Suprapubic skin (tissue), 4 donors: Measurements from ENCODE around the gene RCBTB2. TPM values are rescaled to one million over a fixed set of nuclear protein-coding genes. Genes with fewer than 3 reads are reported as not detected.

Source experiments
- DNase-seq, 2 donors: peaks; one replicate each; pipeline ENCODE4 v3.0.0-alpha.2; 2019; ENCODE audit warnings: low spot score in 2 of 2
- H3K27ac ChIP-seq: fragments of 200-600 bp; sonication (generic); one replicate; pipeline ENCODE4 v1.5.1; 2019
- H3K27me3 ChIP-seq: fragments of 200-600 bp; sonication (generic); one replicate; pipeline ENCODE4 v1.5.1; 2019
- H3K36me3 ChIP-seq: fragments of 200-600 bp; sonication (generic); one replicate; pipeline ENCODE4 v1.5.1; 2019
- H3K4me1 ChIP-seq: fragments of 200-600 bp; sonication (generic); one replicate; pipeline ENCODE4 v1.5.1; 2019
- H3K4me3 ChIP-seq: fragments of 200-600 bp; sonication (generic); one replicate; pipeline ENCODE4 v1.5.1; 2019; ENCODE audit warnings: mild to moderate bottlenecking
- H3K9me3 ChIP-seq: fragments of 200-600 bp; sonication (generic); one replicate; pipeline ENCODE4 v1.5.1; 2019
- EP300 ChIP-seq: sonication (generic); formaldehyde crosslinking; IDR thresholded peaks from one replicate; pipeline ENCODE4 v1.6.1; 2017; ENCODE audit warnings: antibody characterized with exemption
- POLR2A ChIP-seq, 2 donors: fragments of 450-650 bp; IDR thresholded peaks; one replicate each; pipeline ENCODE4 v1.6.1; 2017; ENCODE audit warnings: antibody characterized with exemption in 2 of 2, mild to moderate bottlenecking in 2 of 2, moderate library complexity in 2 of 2
- POLR2AphosphoS5 ChIP-seq, 3 donors: sonication (generic); formaldehyde crosslinking; IDR thresholded peaks; one replicate each; pipeline ENCODE4 v1.6.1; 2017; ENCODE audit warnings: antibody characterized with exemption in 3 of 3
- WGBS: methylation state at CpG from one replicate; pipeline ENCODE4 v1.1.5; 2018; 5-methylcytosine and 5-hydroxymethylcytosine counted together
- total RNA-seq, 4 donors: library from RNA; depleted of rRNA; stranded (reverse); fragments of >200 nt; gene quantifications; one replicate each; pipeline ENCODE4 v1.1.0, GENCODE V29; 2016
- TF ChIP-seq, protein P1 (sequence below), 2 donors: fragments of 200-600 bp in 1 of 2; fragments of 450-650 bp in 1 of 2; sonication (generic) in 1 of 2; IDR thresholded peaks; one replicate each; pipeline ENCODE4 v1.5.1; 2016 to 2019; ENCODE audit warnings: antibody characterized with exemption in 2 of 2, mild to moderate bottlenecking in 1 of 2, moderate library complexity in 1 of 2

Gene RCBTB2
- total RNA-seq, 4 donors from 2014 or later, result 2.9 to 5.8 (median 4.4) TPM

DNA sequence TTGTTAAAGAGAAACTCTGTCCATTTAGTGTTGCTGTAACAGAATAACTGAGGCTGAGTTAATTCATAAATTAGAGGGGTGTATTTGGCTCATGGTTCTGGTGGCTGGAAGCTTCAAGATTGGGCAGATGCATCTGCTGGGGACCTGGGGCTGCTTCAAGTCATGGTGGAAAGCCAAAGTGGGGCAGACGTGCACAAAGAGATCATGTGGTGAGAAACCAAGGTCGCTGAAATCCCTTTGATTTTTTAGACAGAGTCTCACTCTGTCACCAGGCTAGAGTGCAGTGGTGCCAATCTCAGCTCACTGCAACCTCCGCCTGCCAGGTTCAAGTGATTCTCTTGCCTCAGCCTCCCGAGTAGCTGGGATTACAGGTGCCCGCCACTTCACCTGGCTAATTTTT, 46.0 kb downstream of the RCBTB2 start:
- 89% methylated on average over 5 of the region's 5 CpGs for WGBS
- H3K27ac ChIP-seq, result no peak overlapping the region

DNA sequence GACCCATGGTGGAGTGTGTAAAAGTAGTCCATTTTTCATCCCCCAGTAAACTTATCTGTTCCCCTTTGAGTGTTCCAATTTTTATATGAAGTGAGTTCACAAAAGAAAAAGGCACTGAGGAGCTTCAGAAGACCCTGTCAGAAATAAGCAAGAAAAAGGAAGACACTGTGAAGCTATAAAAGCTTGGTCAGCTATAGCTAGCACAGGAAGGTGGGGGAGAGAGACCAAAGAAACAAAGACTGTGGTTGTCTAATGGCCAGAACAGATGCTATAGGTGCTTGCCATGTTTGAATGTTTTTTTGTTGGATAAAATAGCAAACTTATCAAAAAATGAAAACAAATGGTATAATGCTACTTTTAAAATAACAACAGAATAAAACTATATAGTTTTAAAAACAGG, 46.5 kb downstream of the RCBTB2 start:
- no peak for DNase-seq
- no peaks in the 10 kb centered on the region for H3K9me3 ChIP-seq
- peaks cover 11% of the 10 kb centered on the region for H3K4me1 ChIP-seq
- H3K36me3 ChIP-seq, result no peaks in the 10 kb centered on the region
- H3K4me3 ChIP-seq, result no peak overlapping the region
- no peaks in the 10 kb centered on the region for H3K27me3 ChIP-seq
- no peak for TF ChIP-seq EP300
- TF ChIP-seq POLR2AphosphoS5 (IDR thresholded peaks at IDR 0.05), result no peak
- TF ChIP-seq, protein P1, sequence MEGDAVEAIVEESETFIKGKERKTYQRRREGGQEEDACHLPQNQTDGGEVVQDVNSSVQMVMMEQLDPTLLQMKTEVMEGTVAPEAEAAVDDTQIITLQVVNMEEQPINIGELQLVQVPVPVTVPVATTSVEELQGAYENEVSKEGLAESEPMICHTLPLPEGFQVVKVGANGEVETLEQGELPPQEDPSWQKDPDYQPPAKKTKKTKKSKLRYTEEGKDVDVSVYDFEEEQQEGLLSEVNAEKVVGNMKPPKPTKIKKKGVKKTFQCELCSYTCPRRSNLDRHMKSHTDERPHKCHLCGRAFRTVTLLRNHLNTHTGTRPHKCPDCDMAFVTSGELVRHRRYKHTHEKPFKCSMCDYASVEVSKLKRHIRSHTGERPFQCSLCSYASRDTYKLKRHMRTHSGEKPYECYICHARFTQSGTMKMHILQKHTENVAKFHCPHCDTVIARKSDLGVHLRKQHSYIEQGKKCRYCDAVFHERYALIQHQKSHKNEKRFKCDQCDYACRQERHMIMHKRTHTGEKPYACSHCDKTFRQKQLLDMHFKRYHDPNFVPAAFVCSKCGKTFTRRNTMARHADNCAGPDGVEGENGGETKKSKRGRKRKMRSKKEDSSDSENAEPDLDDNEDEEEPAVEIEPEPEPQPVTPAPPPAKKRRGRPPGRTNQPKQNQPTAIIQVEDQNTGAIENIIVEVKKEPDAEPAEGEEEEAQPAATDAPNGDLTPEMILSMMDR (IDR thresholded peaks at IDR 0.05), result no peak
- TF ChIP-seq POLR2A (IDR thresholded peaks at IDR 0.05), result no peak
- no peak overlapping the region for H3K27ac ChIP-seq

More for the DNA sequence above, 46.0 kb downstream of the RCBTB2 start:
- no peak for TF ChIP-seq POLR2AphosphoS5 (IDR thresholded peaks at IDR 0.05)
- TF ChIP-seq EP300, result no peak
- TF ChIP-seq POLR2A (IDR thresholded peaks at IDR 0.05), result no peak
- TF ChIP-seq, protein P1 (IDR thresholded peaks at IDR 0.05), result no peak
- no peaks in the 10 kb centered on the region for H3K36me3 ChIP-seq
- H3K4me3 ChIP-seq, result no peak overlapping the region
- H3K4me1 ChIP-seq, result peaks cover 16% of the 10 kb centered on the region
- H3K27me3 ChIP-seq, result no peaks in the 10 kb centered on the region
- DNase-seq, result no peak
- no peaks in the 10 kb centered on the region for H3K9me3 ChIP-seq

DNA sequence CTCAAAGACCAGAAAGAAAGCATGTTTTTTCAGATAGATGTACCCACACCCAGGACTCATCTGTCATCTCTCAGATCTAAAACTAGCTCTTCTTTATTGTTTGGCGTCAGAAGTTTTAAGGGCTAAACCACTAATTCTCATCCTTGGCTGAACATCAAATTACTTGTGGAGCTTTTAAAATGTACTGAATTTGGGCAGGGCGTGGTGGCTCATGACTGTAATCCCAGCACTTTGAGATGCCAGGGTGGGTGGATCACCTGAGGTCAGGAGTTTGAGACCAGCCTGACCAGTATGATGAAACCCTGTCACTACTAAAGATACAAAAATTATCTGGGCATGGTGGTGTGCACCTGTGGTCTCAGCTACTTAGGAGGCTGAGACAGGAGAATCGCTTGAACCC, 47.4 kb downstream of the RCBTB2 start:
- H3K4me1 ChIP-seq, result peaks cover 5% of the 10 kb centered on the region
- H3K27me3 ChIP-seq, result no peaks in the 10 kb centered on the region
- H3K27ac ChIP-seq, result no peak overlapping the region

DNA sequence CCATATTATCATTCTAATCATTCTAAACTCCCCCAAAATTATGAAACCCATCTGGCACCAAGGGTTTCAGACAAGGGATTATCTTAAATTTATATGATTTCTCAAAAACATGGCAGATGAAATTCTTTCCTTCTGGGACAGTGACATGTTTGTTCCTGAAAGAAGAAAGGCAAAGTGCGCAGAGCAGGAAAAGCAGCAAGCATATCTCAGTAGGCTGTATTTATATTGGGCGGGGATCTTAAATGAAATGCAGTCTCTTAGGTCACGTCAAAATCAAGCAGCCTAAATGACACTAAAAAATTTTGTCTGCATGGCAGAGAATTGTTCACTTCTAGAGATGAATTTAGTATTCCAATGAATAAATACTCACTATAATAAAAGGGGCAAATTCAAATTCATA, 49.3 kb downstream of the RCBTB2 start:
- no peaks in the 10 kb centered on the region for H3K9me3 ChIP-seq
- no peak for DNase-seq
- peaks cover 6% of the 10 kb centered on the region for H3K36me3 ChIP-seq
- H3K4me1 ChIP-seq, result peaks cover 5% of the 10 kb centered on the region
- no peak overlapping the region for H3K27ac ChIP-seq
- no peaks in the 10 kb centered on the region for H3K27me3 ChIP-seq
- no peak overlapping the region for H3K4me3 ChIP-seq
- 83% methylated on average over 3 of the region's 3 CpGs for WGBS
- TF ChIP-seq POLR2A (IDR thresholded peaks at IDR 0.05), result no peak
- TF ChIP-seq POLR2AphosphoS5 (IDR thresholded peaks at IDR 0.05), result no peak
- TF ChIP-seq EP300, result no peak
- TF ChIP-seq, protein P1 (IDR thresholded peaks at IDR 0.05), result no peak

More for the DNA sequence above, 47.4 kb downstream of the RCBTB2 start:
- TF ChIP-seq EP300, result no peak
- Histone ChIP-seq H3K36me3 (no peaks in the 10 kb centered on the region), H3K9me3 (no peaks in the 10 kb centered on the region), H3K4me3 (no peak overlapping the region)
- DNase-seq, result no peak
- WGBS, result 72% methylated on average over 3 of the region's 3 CpGs

DNA sequence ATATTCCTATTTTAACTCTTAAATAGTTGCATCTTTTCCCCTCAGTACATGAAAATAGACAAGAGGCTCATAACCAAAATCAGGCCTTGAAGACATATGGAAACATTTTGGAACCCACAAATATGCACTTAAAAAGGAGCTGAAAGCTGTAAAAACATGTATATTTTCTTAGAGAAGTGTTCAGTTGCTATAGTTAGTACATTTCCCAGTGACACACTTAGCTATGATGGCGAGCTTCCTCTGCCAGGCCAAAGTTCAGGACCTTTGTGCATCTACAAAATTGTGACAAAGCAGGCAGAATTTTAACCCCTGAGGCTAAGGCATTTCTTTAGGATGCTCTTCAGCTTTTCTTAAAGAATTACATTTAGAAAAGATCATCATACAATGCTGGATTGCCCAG, 54.5 kb downstream of the RCBTB2 start:
- TF ChIP-seq, protein P1 (IDR thresholded peaks at IDR 0.05), result no peak
- TF ChIP-seq POLR2AphosphoS5 (IDR thresholded peaks at IDR 0.05) (no peak), EP300 (no peak), POLR2A (IDR thresholded peaks at IDR 0.05) (no peak)
- Histone ChIP-seq H3K4me3 (no peak overlapping the region), H3K27ac (no peak overlapping the region), H3K9me3 (no peaks in the 10 kb centered on the region), H3K4me1 (no peaks in the 10 kb centered on the region), H3K27me3 (no peaks in the 10 kb centered on the region), H3K36me3 (peaks cover 11% of the 10 kb centered on the region)
- 69% methylated on average over 1 of the region's 1 CpG for WGBS
- no peak for DNase-seq

DNA sequence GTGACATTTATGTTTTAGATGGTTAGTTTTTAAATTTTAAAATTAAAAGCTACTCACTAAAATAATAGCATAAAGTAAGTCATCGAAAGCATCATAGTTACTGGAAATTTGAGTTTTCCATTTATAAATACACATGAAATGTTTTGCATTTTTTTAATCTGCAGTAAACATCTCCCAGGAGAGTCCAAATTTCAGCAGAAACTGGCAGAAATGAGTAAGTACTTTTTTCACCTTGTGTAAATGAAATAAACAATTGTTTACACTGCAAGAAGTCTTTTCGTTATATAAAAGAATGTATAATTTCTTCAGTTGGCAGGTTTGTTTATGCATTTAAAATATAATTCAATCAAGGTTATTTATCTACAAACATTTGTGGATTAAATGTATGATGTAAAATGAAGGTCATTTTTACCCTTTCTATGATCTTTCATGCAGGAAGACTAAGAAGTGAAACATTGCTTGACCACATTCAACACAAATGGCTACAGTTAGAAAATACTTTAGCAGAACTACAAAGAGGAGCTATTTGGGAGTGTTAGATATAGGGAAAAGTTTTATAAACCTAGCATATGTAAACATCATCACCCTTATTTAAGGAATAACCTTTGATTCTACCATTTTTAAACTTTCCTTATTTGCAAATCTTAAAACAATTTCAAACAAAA, 55.6 kb downstream of the RCBTB2 start:
- H3K9me3 ChIP-seq, result no peaks in the 10 kb centered on the region
- TF ChIP-seq POLR2A (IDR thresholded peaks at IDR 0.05), result no peak
- TF ChIP-seq POLR2AphosphoS5 (IDR thresholded peaks at IDR 0.05), result no peak
- TF ChIP-seq EP300, result no peak
- TF ChIP-seq, protein P1 (IDR thresholded peaks at IDR 0.05), result no peak
- no peaks in the 10 kb centered on the region for H3K27me3 ChIP-seq
- WGBS, result 85% methylated on average over 2 of the region's 2 CpGs
- no peaks in the 10 kb centered on the region for H3K4me1 ChIP-seq
- H3K4me3 ChIP-seq, result no peak overlapping the region
- DNase-seq, result no peak
- H3K27ac ChIP-seq, result no peak overlapping the region
- H3K36me3 ChIP-seq, result peaks cover 11% of the 10 kb centered on the region
